Cardiac fibroblast (primary cell): ENCODE measurements around the gene SPANXN4.
A peak's percentile ranks its signal among the peaks of the same experiment; 100 is the strongest.

Source experiments
- DNase-seq, 2 donors: peaks; one replicate each; pipeline versions ENCODE4 v3.0.0 to v3.0.0-alpha.2; 2010; ENCODE audit warnings: low read depth in 2 of 2
- H3K4me3 ChIP-seq, 2 donors: replicated peaks in 1 of 2; 1 replicate in 1 of 2; 2 replicates in 1 of 2; pipeline ENCODE4 v1.5.1; 2011; ENCODE audit warnings: low read depth in 2 of 2, low read length in 2 of 2, mild to moderate bottlenecking in 2 of 2, moderate library complexity in 1 of 2
- TF ChIP-seq, protein P1 (sequence below): IDR thresholded peaks from one replicate; pipeline ENCODE4 v1.5.1; 2011; ENCODE audit warnings: low read depth, mild to moderate bottlenecking, low read length, inconsistent platforms

SPANXN4 gene

DNA sequence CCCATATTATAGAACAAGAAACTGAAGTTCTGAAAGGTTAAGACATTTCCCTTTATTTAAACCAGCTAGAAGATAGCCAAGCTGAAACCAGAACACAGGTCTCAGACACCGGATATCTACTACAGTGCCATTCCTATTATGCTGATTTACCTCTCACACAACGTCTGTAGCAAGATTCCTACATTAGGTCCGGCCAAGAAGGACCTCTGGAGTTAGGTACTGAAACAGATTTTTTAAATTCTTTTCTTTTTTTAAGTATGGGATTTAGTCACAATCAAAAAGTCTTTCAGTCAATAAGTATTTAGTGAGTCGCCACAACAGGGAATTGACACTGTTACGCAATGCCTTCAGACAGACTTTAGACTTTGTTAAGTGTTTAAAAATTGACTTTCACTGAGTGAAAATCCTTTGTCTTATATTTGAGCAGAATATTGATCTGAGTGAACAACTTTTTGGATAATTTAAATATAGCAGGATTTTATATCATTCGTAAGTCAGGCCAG is 26.5 kb upstream of the SPANXN4 start:
- peak; percentile 0 to 15 for DNase-seq
- TF ChIP-seq, protein P1, sequence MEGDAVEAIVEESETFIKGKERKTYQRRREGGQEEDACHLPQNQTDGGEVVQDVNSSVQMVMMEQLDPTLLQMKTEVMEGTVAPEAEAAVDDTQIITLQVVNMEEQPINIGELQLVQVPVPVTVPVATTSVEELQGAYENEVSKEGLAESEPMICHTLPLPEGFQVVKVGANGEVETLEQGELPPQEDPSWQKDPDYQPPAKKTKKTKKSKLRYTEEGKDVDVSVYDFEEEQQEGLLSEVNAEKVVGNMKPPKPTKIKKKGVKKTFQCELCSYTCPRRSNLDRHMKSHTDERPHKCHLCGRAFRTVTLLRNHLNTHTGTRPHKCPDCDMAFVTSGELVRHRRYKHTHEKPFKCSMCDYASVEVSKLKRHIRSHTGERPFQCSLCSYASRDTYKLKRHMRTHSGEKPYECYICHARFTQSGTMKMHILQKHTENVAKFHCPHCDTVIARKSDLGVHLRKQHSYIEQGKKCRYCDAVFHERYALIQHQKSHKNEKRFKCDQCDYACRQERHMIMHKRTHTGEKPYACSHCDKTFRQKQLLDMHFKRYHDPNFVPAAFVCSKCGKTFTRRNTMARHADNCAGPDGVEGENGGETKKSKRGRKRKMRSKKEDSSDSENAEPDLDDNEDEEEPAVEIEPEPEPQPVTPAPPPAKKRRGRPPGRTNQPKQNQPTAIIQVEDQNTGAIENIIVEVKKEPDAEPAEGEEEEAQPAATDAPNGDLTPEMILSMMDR, result no peak
- no peak overlapping the region for H3K4me3 ChIP-seq

- no peak for DNase-seq
- TF ChIP-seq, protein P1, result no peak
- H3K4me3 ChIP-seq, result no peak overlapping the region
Observed at GRCh38 chrX:143002206-143002605, 23.5 kb upstream of the SPANXN4 start.

DNA sequence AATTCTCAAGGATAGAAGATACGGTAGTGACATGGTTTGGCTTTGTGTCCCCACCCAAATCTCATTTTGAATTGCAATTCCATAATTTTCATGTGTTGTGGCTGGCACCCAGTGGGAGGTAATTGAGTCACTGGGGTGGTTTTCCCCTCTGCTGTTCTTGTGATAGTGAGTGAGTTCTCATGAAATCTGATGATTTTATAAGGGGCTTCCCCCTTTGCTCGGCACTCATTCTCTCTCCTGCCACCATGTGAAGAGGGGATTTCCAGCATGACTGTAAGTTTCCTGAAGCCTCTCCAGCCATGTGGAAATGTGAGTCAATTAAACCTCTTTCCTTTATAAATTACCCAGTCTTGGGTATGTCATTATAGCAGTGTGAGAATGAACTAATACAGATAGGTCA is 8.5 kb upstream of the SPANXN4 start:
- TF ChIP-seq, protein P1, result no peak
- peak in 1 of 2 donors; percentile 0 for DNase-seq
- H3K4me3 ChIP-seq, result no peak overlapping the region

- no peak for DNase-seq
- H3K4me3 ChIP-seq, result no peak overlapping the region
- TF ChIP-seq, protein P1, result no peak
Observed at GRCh38 chrX:143027275-143027674, 1.5 kb downstream of the SPANXN4 start.

- TF ChIP-seq, protein P1, result no peak
- DNase-seq, result no peak
- no peak overlapping the region for H3K4me3 ChIP-seq
Observed at GRCh38 chrX:143047511-143047910, 21.8 kb downstream of the SPANXN4 start.

DNA sequence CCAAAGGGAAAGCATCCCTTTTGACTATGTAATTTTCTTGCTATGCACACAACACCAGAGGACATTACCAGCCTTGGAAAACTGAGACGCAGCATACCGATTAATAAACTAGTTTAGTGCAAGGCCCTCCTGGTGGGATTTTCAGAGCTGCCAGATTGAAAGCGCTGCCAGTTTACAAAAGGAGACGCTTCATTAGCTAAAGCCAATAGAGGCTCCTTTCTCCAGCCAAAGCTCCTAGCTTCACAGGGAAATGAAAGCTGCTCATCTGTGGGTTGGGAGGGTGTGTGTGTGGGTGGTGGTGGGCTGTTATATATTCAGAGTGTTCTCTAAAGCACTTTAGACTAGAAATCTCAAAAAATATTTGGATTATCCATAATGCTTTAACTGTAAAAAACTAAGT is 32.4 kb downstream of the SPANXN4 start:
- TF ChIP-seq, protein P1, result no peak
- no peak overlapping the region for H3K4me3 ChIP-seq
- DNase-seq, result no peak

DNA sequence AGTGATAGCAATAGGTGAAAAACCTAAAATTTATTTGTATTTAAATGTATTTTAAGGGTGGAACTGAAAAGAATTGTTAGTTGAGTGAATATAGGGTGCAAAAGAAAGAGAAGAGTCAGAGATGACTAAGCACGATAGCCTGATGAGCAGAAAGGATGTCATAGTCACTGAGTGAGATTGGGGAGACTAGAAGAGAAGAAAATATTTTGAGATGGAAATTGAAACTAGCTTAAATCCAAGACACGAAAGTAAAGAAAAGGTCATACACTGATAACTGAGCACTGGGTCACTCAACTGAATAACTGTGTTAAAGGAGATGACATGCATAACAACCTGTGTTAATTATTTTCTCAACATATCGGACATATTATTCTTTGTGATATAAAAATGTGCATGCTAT is 55.5 kb downstream of the SPANXN4 start:
- H3K4me3 ChIP-seq, result no peak overlapping the region
- DNase-seq, result no peak
- TF ChIP-seq, protein P1, result no peak
